Suprapubic skin (tissue), 4 donors: ENCODE results near the gene PCBP2. TPM values are rescaled to one million over a fixed set of nuclear protein-coding genes. Genes with fewer than 3 reads are reported as not detected.

Source experiments
- DNase-seq, 2 donors: peaks; one replicate each; pipeline ENCODE4 v3.0.0-alpha.2; 2019; ENCODE audit warnings: low spot score in 2 of 2
- H3K27ac ChIP-seq: fragments of 200-600 bp; sonication (generic); one replicate; pipeline ENCODE4 v1.5.1; 2019
- H3K27me3 ChIP-seq: fragments of 200-600 bp; sonication (generic); one replicate; pipeline ENCODE4 v1.5.1; 2019
- H3K36me3 ChIP-seq: fragments of 200-600 bp; sonication (generic); one replicate; pipeline ENCODE4 v1.5.1; 2019
- H3K4me1 ChIP-seq: fragments of 200-600 bp; sonication (generic); one replicate; pipeline ENCODE4 v1.5.1; 2019
- H3K4me3 ChIP-seq: fragments of 200-600 bp; sonication (generic); one replicate; pipeline ENCODE4 v1.5.1; 2019; ENCODE audit warnings: mild to moderate bottlenecking
- H3K9me3 ChIP-seq: fragments of 200-600 bp; sonication (generic); one replicate; pipeline ENCODE4 v1.5.1; 2019
- CTCF ChIP-seq, 2 donors: fragments of 200-600 bp in 1 of 2; fragments of 450-650 bp in 1 of 2; sonication (generic) in 1 of 2; IDR thresholded peaks; one replicate each; pipeline ENCODE4 v1.5.1; 2016 to 2019; ENCODE audit warnings: antibody characterized with exemption in 2 of 2, mild to moderate bottlenecking in 1 of 2, moderate library complexity in 1 of 2
- EP300 ChIP-seq: sonication (generic); formaldehyde crosslinking; IDR thresholded peaks from one replicate; pipeline ENCODE4 v1.6.1; 2017; ENCODE audit warnings: antibody characterized with exemption
- POLR2A ChIP-seq, 2 donors: fragments of 450-650 bp; IDR thresholded peaks; one replicate each; pipeline ENCODE4 v1.6.1; 2017; ENCODE audit warnings: antibody characterized with exemption in 2 of 2, mild to moderate bottlenecking in 2 of 2, moderate library complexity in 2 of 2
- POLR2AphosphoS5 ChIP-seq, 3 donors: sonication (generic); formaldehyde crosslinking; IDR thresholded peaks; one replicate each; pipeline ENCODE4 v1.6.1; 2017; ENCODE audit warnings: antibody characterized with exemption in 3 of 3
- WGBS: methylation state at CpG from one replicate; pipeline ENCODE4 v1.1.5; 2018; 5-methylcytosine and 5-hydroxymethylcytosine counted together
- total RNA-seq, 4 donors: library from RNA; depleted of rRNA; stranded (reverse); fragments of >200 nt; gene quantifications; one replicate each; pipeline ENCODE4 v1.1.0, GENCODE V29; 2016

Gene PCBP2
- total RNA-seq, 4 donors from 2014 or later = 480 to 803 (median 584) TPM

- no peak overlapping the region for H3K27ac ChIP-seq
Measured at GRCh38 chr12:53516758-53517455, 65.0 kb downstream of the PCBP2 start.

GRCh38 chr12:53518381-53518780 lies 66.5 kb downstream of the PCBP2 start:
- Histone ChIP-seq H3K27me3 (no peaks in the 10 kb centered on the region), H3K27ac (no peak overlapping the region), H3K36me3 (peaks cover 99% of the 10 kb centered on the region), H3K4me1 (no peaks in the 10 kb centered on the region), H3K4me3 (no peak overlapping the region), H3K9me3 (no peaks in the 10 kb centered on the region)
- DNase-seq = no peak
- 79% methylated on average over 5 of the region's 5 CpGs for WGBS
- TF ChIP-seq EP300 (no peak), POLR2A (IDR thresholded peaks at IDR 0.05) (no peak), CTCF (IDR thresholded peaks at IDR 0.05) (no peak), POLR2AphosphoS5 (IDR thresholded peaks at IDR 0.05) (no peak)

More at GRCh38 chr12:53516758-53517455, 65.0 kb downstream of the PCBP2 start:
- H3K36me3 ChIP-seq = peaks cover 100% of the 10 kb centered on the region
- no peak overlapping the region for H3K4me3 ChIP-seq
- WGBS = 84% methylated on average over 12 of the region's 13 CpGs
- TF ChIP-seq CTCF (IDR thresholded peaks at IDR 0.05) = no peak
- no peak for TF ChIP-seq POLR2A (IDR thresholded peaks at IDR 0.05)
- no peak for TF ChIP-seq EP300
- TF ChIP-seq POLR2AphosphoS5 (IDR thresholded peaks at IDR 0.05) = no peak
- no peaks in the 10 kb centered on the region for H3K27me3 ChIP-seq
- no peaks in the 10 kb centered on the region for H3K4me1 ChIP-seq
- no peak for DNase-seq
- no peaks in the 10 kb centered on the region for H3K9me3 ChIP-seq

- Histone ChIP-seq H3K27ac (no peak overlapping the region), H3K36me3 (peaks cover 97% of the 10 kb centered on the region), H3K4me3 (no peak overlapping the region), H3K9me3 (no peaks in the 10 kb centered on the region), H3K4me1 (no peaks in the 10 kb centered on the region), H3K27me3 (no peaks in the 10 kb centered on the region)
- 95% methylated on average over 3 of the region's 3 CpGs for WGBS
- no peak for DNase-seq
- TF ChIP-seq CTCF (IDR thresholded peaks at IDR 0.05) (no peak), POLR2AphosphoS5 (IDR thresholded peaks at IDR 0.05) (no peak), EP300 (no peak), POLR2A (IDR thresholded peaks at IDR 0.05) (no peak)
Measured at GRCh38 chr12:53523131-53523530, 71.2 kb downstream of the PCBP2 start.

- H3K36me3 ChIP-seq = peaks cover 97% of the 10 kb centered on the region
- 97% methylated on average over 13 of the region's 13 CpGs for WGBS
- no peak for DNase-seq
- TF ChIP-seq POLR2A (IDR thresholded peaks at IDR 0.05) (no peak), EP300 (no peak), POLR2AphosphoS5 (IDR thresholded peaks at IDR 0.05) (no peak), CTCF (IDR thresholded peaks at IDR 0.05) (no peak)
- H3K27me3 ChIP-seq = no peaks in the 10 kb centered on the region
- H3K4me1 ChIP-seq = no peaks in the 10 kb centered on the region
- H3K4me3 ChIP-seq = no peak overlapping the region
- H3K27ac ChIP-seq = no peak overlapping the region
- no peaks in the 10 kb centered on the region for H3K9me3 ChIP-seq
Measured at GRCh38 chr12:53524476-53524875, 72.6 kb downstream of the PCBP2 start.

- H3K36me3 ChIP-seq = peaks cover 98% of the 10 kb centered on the region
- no peak overlapping the region for H3K4me3 ChIP-seq
- no peaks in the 10 kb centered on the region for H3K4me1 ChIP-seq
- no peak for DNase-seq
- no peaks in the 10 kb centered on the region for H3K9me3 ChIP-seq
- H3K27me3 ChIP-seq = no peaks in the 10 kb centered on the region
- no peak for TF ChIP-seq EP300
- no peak for TF ChIP-seq POLR2AphosphoS5 (IDR thresholded peaks at IDR 0.05)
- no peak for TF ChIP-seq POLR2A (IDR thresholded peaks at IDR 0.05)
- TF ChIP-seq CTCF (IDR thresholded peaks at IDR 0.05) = no peak
- 92% methylated on average over 2 of the region's 2 CpGs for WGBS
- H3K27ac ChIP-seq = no peak overlapping the region
Measured at GRCh38 chr12:53530061-53530460, 78.2 kb downstream of the PCBP2 start.

Other genes with a start within 250 kb of the PCBP2 start
- gene ITGB7, start 244.9 kb upstream of the PCBP2 start, total RNA-seq = 10 to 100 TPM in 1 of 4 donors, 1 to 10 TPM in 3; 2.9 to 29.1 (median 6.8) TPM
- 100 to 1,000 TPM; 140 to 198 (median 172) TPM for gene RARG, start 219.9 kb upstream of the PCBP2 start, total RNA-seq
- 10 to 100 TPM in 1 of 4 donors, 1 to 10 TPM in 3; 5.7 to 10.6 (median 6.1) TPM for gene ESPL1, start 183.8 kb upstream of the PCBP2 start, total RNA-seq
- 100 to 1,000 TPM; 457 to 612 (median 511) TPM for gene PFDN5, start 156.6 kb upstream of the PCBP2 start, total RNA-seq
- 10 to 100 TPM; 38.2 to 54.6 (median 46.3) TPM for gene MYG1, start 152.4 kb upstream of the PCBP2 start, total RNA-seq
- 10 to 100 TPM; 35.9 to 72.9 (median 52.5) TPM for gene AAAS, start 130.5 kb upstream of the PCBP2 start, total RNA-seq
- not detected for gene SP7, start 115.7 kb upstream of the PCBP2 start, total RNA-seq
- 100 to 1,000 TPM in 3 of 4 donors, 10 to 100 TPM in 1; 82.5 to 122 (median 111) TPM for gene SP1, start 71.9 kb upstream of the PCBP2 start, total RNA-seq
- under 1 TPM in 1 of 4 donors, not detected in 3; 0.23 TPM for gene AMHR2, start 28.2 kb upstream of the PCBP2 start, total RNA-seq
- 10 to 100 TPM; 40.7 to 77.9 (median 57.4) TPM for gene PRR13, start 10.4 kb upstream of the PCBP2 start, total RNA-seq
- 10 to 100 TPM in 1 of 4 donors, 1 to 10 TPM in 3; 4.8 to 14.0 (median 5.9) TPM for gene MAP3K12, start 47.4 kb downstream of the PCBP2 start, total RNA-seq
- 10 to 100 TPM; 25.5 to 42.0 (median 28.6) TPM for gene TARBP2, start 49.2 kb downstream of the PCBP2 start, total RNA-seq
- not detected for gene NPFF, start 55.4 kb downstream of the PCBP2 start, total RNA-seq
- gene ATF7, start 174.3 kb downstream of the PCBP2 start, total RNA-seq = 10 to 100 TPM; 26.7 to 60.7 (median 40.5) TPM
- gene ATP5MC2, start 224.0 kb downstream of the PCBP2 start, total RNA-seq = 100 to 1,000 TPM; 232 to 381 (median 315) TPM